ENCODE results near the gene PRIM2.

GRCh38 chr6:57297505-57297904, 19.9 kb upstream of the PRIM2 start:
- no peak for TF ChIP-seq POLR2A (IDR thresholded peaks at IDR 0.05)
- no peak for TF ChIP-seq CTCF (IDR thresholded peaks at IDR 0.05)
- no peak for TF ChIP-seq POLR2AphosphoS5 (IDR thresholded peaks at IDR 0.05)
- TF ChIP-seq EP300 (IDR thresholded peaks at IDR 0.05) = no peak
